GM12865 (cell line): Measurements from ENCODE around the gene RPGRIP1L.
A peak's percentile ranks its signal among the peaks of the same experiment; 100 is the strongest.

ENCODE experiments used
- DNase-seq: peaks from one replicate; pipeline ENCODE4 v3.0.0; 2010; ENCODE audit warnings: low read depth
- H3K4me3 ChIP-seq: 2 replicates; pipeline ENCODE4 v1.5.1; 2011; ENCODE audit warnings: mild to moderate bottlenecking, low read depth, low read length, control low read depth
- CTCF ChIP-seq: IDR thresholded peaks from 2 replicates; pipeline ENCODE4 v1.5.1; 2011; ENCODE audit warnings: low read length, control low read depth, low read depth, inconsistent platforms; ENCODE audit not compliant: insufficient read depth; ENCODE audit errors: missing control alignments

Gene RPGRIP1L

GRCh38 chr16:53636978-53637377 is 66.7 kb downstream of the RPGRIP1L start:
- H3K4me3 ChIP-seq = no peak overlapping the region
- TF ChIP-seq CTCF = no peak
- peak; percentile 10 for DNase-seq

GRCh38 chr16:53632526-53632925 is 71.1 kb downstream of the RPGRIP1L start:
- no peak for DNase-seq
- TF ChIP-seq CTCF = no peak
- no peak overlapping the region for H3K4me3 ChIP-seq

- DNase-seq = no peak
- TF ChIP-seq CTCF = no peak
- H3K4me3 ChIP-seq = no peak overlapping the region
Observed at GRCh38 chr16:53631236-53632025, 72.2 kb downstream of the RPGRIP1L start.

GRCh38 chr16:53629607-53630312 is 73.9 kb downstream of the RPGRIP1L start:
- TF ChIP-seq CTCF = no peak
- no peak for DNase-seq
- no peak overlapping the region for H3K4me3 ChIP-seq

GRCh38 chr16:53629151-53629550 is 74.5 kb downstream of the RPGRIP1L start:
- TF ChIP-seq CTCF = no peak
- H3K4me3 ChIP-seq = no peak overlapping the region
- DNase-seq = no peak

GRCh38 chr16:53626811-53627210 is 76.8 kb downstream of the RPGRIP1L start:
- no peak for DNase-seq
- no peak for TF ChIP-seq CTCF
- no peak overlapping the region for H3K4me3 ChIP-seq

GRCh38 chr16:53626161-53626560 is 77.5 kb downstream of the RPGRIP1L start:
- no peak overlapping the region for H3K4me3 ChIP-seq
- TF ChIP-seq CTCF = no peak
- no peak for DNase-seq
